HG02885 (cell line): Measurements from ENCODE around the gene GPR137.
"Not testable (repeated sequence)": the region's sequence is repeated elsewhere in the genome, so short reads cannot be mapped to it uniquely, and the experiment has no call there.

ENCODE experiments used
- ATAC-seq: cut with Tn5 transposase; IDR thresholded peaks from one replicate; pipeline ENCODE4 v1.9.1; 2021; ENCODE audit warnings: mild to moderate bottlenecking; ENCODE audit not compliant: unreplicated experiment, poor library complexity

Gene GPR137, protein sequence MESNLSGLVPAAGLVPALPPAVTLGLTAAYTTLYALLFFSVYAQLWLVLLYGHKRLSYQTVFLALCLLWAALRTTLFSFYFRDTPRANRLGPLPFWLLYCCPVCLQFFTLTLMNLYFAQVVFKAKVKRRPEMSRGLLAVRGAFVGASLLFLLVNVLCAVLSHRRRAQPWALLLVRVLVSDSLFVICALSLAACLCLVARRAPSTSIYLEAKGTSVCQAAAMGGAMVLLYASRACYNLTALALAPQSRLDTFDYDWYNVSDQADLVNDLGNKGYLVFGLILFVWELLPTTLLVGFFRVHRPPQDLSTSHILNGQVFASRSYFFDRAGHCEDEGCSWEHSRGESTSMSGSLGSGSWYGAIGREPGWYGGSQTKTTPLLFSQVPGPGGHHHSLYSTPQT

GRCh38 chr11:64284962-64285884, at the start of gene GPR137:
Gene GPR137 (plus strand): TSS chr11:64285848. CDS start chr11:64286525, 677 bp downstream.
- ATAC-seq: peak; percentile 68

- no peak for ATAC-seq
Observed at GRCh38 chr11:64237484-64237951, 48.1 kb upstream of the GPR137 start.

DNA sequence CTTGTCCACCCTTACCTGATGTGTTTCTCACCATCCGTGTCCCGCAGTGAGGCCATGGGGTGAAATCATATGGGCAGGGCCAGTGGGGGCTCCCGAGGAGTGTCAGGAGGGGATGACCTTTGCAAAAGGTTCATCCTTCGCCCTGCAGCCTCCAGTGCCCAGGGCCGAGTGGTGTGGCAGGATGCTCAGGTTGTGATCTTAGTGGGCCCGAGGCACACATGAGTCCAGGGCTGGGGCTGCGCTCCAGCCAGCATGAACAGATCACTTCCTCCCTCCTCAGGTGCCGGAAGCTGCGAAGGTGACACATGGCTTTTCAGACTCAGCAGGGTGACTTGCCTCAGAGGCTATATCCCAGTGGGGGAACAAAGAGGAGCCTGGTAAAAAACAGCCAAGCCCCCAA, 47.6 kb upstream of the GPR137 start:
- no peak for ATAC-seq

DNA sequence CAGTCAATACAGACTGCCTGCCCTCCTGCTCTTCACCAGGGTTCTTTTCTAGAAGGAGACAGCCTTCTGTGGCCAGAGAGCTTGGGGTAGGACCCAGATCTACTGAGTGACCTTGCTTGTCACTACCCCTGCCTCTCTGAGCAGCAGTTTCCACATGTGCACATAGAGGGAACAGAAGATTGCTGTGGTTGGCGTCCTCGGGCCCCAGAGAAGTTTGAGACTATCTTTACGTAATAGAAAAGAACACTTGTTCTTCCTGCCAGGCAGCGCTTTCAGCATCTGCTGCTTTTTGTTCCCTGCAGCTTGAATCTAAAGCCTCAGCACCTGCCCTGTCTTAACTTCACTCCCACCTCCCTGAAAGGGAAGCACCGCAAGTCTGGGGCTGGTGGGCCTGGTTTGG, 46.6 kb upstream of the GPR137 start:
- no peak for ATAC-seq

DNA sequence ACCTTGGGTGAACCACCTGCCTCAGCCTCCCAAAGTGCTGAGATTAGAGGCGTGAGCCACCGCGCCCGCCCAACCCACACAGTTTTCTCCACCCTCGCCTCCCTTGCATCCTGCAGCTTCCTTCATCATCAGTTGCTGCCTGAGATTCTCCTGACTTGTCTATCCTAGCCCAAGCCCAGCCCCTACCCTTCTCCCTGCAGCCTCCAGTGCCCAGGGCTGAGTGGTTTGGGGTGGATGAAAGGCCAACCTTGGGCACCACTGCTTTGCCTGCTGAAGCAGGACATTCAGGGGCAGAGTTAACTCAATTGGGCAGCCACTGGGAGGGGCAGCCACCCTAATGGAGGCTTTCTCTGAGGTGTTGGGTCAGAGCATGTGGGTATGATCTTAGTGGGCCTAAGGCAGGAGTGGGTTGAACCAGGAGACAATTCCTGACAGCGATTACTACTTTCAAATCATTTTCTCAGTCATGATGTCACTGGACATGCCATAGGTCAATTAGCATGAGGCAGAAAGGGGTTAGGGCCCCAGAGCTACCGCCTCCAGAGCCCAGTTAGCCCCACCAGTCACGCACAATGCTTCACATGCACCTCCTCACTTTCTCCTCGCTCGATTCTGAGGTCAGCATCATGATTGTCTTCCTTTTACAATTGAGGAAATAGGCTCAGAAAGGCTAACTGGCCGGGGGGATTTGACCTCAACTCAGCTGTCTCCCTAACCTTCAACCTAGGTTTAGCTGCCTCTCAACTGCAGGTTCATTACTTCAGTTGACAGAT, 45.8 kb upstream of the GPR137 start:
- peak; percentile 7 for ATAC-seq

GRCh38 chr11:64240435-64241240, 45.0 kb upstream of the GPR137 start, which contains the start of gene FKBP2:
Gene FKBP2 (plus strand): TSS chr11:64241095. CDS start chr11:64242388, 1,293 bp downstream.
- ATAC-seq: peak; percentile 51

- peak; percentile 68 for ATAC-seq
Observed at GRCh38 chr11:64241241-64241490, 44.5 kb upstream of the GPR137 start.

DNA sequence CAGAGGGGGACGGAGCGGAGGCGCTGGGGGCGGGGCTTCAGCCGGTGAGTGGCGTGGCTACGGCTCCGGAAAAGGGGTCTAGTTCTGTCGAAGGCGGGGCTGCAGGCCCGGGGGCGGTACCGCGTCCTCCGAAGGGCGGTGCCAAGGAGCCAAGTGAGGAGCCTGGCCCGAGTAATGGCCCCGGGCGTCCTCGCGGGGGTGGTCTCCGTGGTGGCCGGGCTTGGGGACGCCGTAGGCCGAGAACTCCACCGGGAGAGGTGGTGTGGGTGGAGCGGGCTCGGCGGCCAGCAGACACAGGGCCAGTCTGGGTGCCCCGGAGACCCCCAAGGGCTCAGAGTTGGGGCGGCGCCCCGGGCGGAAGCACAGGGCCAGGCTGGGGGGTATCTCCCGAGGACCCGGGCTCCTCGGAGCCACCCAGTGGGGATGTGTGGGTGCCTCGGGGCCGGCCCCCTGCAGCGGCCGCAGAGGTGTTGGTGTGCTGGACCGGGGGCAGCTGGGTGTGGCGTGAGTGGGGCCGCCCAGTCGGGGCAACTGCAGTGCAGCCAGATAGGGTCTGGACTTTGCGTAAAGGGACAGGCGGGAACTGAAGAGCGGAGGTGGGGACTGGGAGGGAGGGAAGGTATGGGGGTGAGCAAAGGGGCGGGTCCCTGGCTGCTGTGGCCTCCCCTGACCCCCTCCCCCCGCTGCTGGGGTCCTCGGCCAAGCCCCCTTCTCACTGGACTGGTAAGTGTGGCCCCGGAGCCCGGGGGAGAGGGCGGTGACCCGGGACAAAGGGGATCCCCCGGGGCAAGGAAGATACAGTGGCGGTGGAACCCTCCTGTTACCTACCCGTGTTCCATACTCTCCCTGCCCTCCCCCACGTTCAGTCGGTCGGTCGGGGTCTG, 43.9 kb upstream of the GPR137 start:
- peak; percentile 6 for ATAC-seq

- no peak for ATAC-seq
Observed at GRCh38 chr11:64243236-64243854, 42.3 kb upstream of the GPR137 start.

DNA sequence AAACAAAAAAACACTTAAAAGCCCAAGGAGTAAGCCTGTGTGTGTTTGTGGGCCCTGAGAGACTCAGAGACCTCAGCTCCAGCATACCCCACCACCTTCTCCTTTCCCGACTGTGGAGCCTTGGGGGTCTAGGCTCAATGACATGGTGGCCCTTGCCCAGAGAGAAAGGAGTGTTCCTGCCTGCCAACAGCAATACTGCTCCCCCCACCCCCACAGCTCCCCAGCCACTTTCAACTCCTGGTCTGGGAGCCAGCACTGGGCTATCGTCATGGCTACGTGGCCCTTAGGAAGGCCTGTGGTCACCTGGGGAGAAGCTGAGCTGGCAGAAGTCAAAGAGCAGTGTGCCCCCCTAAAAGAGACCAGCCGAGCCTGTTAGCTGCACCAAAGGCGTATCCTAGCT, 41.5 kb upstream of the GPR137 start:
- no peak for ATAC-seq

DNA sequence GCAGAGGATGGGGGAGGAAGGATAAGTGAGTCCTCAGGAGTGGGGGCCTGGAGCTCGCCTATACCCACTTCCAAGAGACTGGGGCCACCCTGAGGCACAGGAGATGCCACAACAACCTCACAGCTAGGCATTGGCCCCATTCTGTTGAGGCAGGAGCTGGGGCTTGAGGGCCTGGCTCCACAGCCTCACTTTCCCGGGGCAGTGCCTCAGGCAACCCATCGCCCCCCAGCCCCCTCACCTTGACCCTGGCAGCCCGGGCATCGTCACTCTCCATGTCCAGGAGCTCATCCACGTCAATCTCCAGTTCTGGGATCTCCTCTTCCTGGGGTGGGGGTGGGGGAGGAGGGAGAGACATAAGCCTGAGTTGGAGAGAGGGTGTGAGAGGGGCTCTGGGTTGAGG, 40.7 kb upstream of the GPR137 start:
- ATAC-seq: no peak

GRCh38 chr11:64245401-64245796, 40.2 kb upstream of the GPR137 start:
- ATAC-seq: no peak

GRCh38 chr11:64245797-64246620, 39.6 kb upstream of the GPR137 start:
- no peak for ATAC-seq

DNA sequence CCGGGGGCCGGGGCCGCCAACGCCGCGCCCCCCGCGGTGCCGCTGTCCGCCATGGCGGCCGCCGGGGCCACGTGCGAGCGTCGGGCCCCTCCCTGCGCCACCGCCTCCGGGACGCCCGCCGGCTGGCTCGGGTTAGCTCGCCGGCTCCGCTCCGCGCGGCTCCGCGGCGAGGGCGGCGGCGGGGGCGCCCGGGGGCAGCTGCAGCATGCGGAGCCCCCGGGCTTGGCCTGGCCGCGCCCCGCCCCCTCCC, 39.1 kb upstream of the GPR137 start:
- not testable (repeated sequence) for ATAC-seq

- no peak for ATAC-seq
Observed at GRCh38 chr11:64246871-64247728, 38.5 kb upstream of the GPR137 start, which contains the start of gene PPP1R14B. Gene PPP1R14B (minus strand): TSS chr11:64246943. CDS start chr11:64246673, 270 bp downstream.

- ATAC-seq: no peak
Observed at GRCh38 chr11:64247729-64248531, 37.7 kb upstream of the GPR137 start.
